HG02678 (cell line): Measurements from ENCODE around the gene RPP21.

Experiments used
- ATAC-seq: cut with Tn5 transposase; IDR thresholded peaks from one replicate; pipeline ENCODE4 v1.9.1; 2021; ENCODE audit warnings: mild to moderate bottlenecking, moderate library complexity; ENCODE audit not compliant: unreplicated experiment

The RPP21 gene

DNA sequence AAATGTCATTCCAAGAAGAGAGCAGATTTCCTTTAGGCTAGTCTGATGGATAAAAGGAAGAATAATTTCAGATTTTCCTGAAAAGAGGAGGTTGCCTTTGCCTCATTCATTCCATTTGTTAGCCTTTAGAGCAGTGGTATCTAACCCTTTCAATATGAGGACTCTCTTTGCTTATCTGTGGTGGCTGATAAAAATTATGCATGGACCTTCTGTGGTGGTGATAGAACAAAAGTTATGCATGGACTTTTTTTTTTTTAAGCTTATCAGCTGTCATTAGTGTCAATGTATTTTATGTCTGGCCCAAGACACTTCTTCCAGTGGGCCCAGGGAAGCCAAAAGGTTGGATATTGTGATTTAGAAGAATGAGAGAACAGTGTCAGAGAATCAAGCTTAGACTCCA, 16.6 kb upstream of the RPP21 start:
- ATAC-seq = no peak

DNA sequence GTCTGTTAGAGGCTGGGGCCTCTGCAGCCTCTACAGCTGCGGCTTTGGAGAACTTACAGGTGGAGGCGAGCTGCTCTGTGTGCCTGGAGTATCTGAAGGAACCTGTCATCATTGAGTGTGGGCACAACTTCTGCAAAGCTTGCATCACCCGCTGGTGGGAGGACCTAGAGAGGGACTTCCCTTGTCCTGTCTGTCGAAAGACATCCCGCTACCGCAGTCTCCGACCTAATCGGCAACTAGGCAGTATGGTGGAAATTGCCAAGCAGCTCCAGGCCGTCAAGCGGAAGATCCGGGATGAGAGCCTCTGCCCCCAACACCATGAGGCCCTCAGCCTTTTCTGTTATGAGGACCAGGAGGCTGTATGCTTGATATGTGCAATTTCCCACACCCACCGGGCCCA, 15.6 kb upstream of the RPP21 start:
- no peak for ATAC-seq

DNA sequence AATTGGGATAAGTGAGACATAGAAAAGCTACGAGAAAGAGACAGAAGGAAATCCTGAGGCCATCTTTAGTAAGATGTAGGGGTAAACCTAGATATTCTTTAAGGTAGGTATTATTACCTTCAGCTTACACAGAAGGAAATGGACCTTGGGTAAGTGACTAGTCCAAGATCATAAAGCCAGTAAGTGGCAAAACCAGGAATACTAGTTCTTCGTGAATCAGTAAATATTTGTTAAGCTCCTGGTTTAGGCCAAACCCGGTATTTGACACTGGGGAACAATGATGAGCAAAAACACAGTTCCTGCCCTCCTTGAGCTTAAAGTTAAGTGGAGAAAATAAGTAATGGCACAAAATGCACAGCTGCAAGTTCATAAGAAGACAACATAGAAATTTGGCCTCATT, 13.0 kb upstream of the RPP21 start:
- ATAC-seq = no peak

- no peak for ATAC-seq
Observed at GRCh38 chr6:30334075-30334783, 10.7 kb upstream of the RPP21 start.

DNA sequence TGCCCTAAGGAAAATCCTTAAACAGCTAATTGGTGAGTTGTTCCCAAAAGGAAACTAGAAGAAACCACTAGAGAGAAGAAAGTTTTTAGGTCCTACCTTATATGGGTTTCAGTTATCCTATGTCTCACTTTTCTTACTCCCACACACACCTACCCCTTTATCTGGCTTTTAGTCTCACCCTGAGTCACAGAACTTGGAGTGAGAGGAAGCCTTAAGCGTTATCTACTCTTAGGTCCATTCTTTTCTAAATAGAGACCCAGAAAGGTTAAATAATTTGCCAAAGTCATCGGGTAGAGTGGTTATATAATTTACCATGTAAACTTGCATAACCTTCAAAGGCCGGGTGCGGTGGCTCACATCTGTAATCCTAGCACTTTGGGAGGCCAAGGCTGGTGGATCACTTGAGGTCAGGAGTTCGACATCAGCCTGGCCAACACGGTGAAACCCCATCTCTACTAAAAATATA, 4.3 kb upstream of the RPP21 start:
- ATAC-seq = no peak

DNA sequence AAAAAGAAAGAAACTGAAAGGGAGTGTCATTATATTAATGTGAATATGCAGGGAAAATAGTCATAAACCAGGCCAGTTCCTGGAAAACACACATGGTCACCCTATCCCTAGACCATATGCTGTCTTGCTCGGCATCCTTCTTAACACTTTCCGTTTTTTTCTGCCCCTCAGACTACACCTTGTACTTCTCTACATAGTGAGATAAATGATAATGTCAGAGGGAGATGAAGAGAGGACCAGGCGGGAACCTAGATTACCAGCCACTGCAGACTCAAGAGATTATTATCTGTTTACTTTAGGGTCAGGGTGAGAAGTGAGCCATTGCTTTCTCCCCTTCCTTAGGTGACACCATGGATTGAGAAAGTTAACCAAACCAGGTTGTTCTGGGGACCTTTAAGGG, 3.7 kb upstream of the RPP21 start:
- ATAC-seq = no peak

GRCh38 chr6:30341728-30342127, 3.2 kb upstream of the RPP21 start:
- ATAC-seq = no peak

DNA sequence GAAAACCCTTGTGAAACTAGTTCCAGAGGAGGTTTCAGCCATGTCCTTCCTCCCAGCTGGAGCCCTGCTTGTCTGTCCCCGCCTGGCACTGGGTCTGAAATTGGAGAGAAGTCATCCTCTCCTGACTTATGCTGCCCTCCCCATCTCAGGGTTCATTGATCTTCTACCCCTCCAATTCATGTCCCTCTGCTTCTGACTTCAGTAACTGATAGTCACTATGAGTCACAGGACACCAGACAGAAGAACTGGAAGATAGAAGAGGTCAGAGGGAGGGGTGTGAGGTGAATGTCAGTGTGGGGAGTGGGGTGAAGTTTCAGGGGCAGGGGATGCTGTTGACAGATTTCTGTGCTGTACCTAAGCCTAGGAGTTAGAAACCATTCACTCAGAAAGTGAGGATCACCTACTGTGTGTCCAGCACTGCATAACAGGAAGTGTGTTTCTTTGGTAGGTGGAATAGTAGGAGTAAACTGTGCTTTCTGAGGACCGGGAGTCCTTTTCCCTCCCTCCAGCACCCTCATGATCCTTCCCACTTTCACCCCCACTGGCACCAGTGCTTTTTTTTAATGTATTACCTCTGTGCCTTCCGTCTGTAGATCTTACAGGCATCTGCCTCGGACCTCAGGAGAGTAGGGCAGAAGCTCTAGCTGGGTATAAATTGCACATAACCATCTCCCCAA, 627 bp upstream of the RPP21 start:
- ATAC-seq = no peak

- no peak for ATAC-seq
Observed at GRCh38 chr6:30345852-30346251, 896 bp downstream of the RPP21 start.

GRCh38 chr6:30348957-30349356, 4.0 kb downstream of the RPP21 start:
- ATAC-seq = no peak

GRCh38 chr6:30349421-30350177, 4.6 kb downstream of the RPP21 start:
- ATAC-seq = no peak

GRCh38 chr6:30350524-30350923, 5.6 kb downstream of the RPP21 start:
- no peak for ATAC-seq

DNA sequence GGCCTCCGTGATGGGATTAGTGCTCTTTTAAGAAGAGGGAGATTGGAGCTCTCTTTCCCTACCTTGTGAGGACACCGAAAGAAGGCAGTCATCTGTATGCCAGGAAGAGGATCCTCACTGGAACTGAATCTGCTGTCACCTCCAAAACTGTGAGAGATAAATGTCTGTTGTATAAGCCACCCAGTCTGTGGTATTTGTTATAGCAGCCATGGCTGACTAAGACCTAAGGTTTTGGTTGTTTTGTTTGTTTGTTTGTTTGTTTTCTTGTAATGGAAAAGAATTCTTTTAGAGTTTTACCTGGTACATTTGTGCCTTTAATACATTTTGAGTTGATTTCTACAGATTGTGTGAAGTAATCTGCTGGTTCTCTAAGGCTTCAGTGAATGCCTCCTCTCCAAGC, 7.6 kb downstream of the RPP21 start:
- ATAC-seq = no peak

- ATAC-seq = no peak
Observed at GRCh38 chr6:30355281-30355680, 10.3 kb downstream of the RPP21 start.

GRCh38 chr6:30356536-30356935, 11.6 kb downstream of the RPP21 start:
- no peak for ATAC-seq

DNA sequence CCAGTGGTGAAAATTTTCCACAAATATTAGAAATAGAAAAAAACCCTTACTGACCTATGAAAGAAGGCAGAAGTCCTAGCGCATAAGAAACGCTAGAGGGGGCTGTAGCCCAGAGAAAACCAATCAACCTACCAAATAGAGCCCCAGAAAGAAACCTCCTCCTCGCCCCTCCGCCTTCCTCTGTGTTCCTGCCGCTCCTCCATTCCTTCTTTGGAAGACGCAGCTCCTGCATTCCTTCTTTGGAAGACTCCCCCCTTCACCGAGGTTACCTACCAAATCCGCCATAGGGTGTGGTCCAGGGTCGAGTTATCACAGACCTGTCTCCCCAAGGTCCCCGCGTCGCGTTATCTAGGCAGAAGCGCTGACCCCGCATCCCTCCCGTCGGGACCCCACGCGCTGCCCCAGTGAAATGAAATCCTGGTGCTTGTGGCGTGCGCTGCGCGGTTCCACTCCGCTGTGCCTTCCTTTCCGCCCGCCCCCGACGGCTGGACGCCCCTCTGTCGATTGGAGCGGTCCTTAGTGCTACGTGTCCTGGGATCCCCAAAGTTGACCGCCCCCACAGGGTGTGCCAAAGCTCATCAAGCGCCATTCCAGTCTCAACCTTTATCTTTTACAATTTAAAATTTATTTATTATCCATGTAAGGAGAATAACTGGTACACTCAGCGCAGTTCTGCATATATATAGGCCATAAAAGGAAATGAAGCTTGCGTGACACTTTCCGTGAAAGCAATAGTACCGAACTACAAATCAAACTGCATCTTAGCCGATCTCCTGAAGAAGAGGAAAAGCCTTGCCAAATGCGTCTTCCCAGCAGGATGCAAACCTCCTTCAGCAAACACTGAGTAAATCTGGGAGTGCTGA, 13.0 kb downstream of the RPP21 start:
- no peak for ATAC-seq

DNA sequence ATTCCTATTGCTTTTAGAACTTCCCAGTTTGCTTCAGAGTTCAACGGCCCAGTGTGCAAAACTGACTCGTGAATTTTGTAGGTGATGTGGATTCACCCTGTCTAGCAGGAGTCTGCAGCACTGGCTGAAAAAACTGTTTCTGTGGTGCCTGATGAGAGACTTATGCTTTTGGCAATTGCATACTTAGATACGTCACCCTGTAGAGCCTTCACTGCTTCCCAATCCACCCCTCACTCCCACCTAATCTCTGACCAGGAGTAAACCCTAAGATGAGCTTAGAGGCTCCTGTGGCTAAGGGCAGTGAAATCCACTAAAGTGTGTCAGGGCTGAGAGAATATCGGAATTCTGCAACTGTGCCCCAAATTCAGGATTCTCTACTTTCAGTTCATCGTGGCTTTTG, 14.3 kb downstream of the RPP21 start:
- no peak for ATAC-seq

DNA sequence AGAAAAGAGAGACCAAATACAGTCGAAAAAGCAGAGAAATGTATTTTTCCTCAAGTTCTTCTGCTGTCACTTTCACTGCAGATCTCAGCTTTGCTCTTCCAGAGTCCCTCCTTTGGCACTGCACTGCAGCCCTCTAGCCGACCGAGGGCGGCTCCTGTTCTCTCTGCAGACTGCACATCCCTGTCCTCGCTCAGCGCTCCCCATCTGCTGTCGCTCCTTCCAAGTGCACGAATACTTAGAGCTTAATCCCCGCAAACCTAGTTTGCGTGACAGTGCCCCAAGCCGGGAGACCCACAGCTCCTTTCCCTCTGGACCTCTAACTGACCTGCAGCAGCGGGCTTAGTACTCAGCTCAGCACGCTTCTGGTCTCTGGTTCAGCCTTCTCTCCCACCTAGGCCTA, 15.2 kb downstream of the RPP21 start:
- ATAC-seq = no peak

DNA sequence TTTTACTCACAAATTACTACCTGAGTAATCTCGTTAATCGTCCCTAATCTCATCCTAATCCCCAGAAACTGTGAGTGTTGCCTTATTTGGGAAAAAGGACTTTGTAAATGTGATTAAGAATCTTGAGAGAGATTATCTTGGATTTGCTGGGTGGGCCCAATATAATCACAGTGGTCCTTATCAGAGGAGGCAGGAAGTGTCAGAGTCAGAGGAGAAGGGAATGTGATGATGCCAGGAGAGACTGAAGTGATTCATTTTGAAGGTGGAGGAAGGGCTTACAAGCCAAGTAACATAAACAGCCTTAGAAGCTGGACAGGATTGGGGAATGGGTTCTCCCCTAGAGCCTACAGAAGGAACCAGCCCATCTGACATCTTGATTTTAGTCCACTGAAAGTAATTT, 16.7 kb downstream of the RPP21 start:
- no peak for ATAC-seq

DNA sequence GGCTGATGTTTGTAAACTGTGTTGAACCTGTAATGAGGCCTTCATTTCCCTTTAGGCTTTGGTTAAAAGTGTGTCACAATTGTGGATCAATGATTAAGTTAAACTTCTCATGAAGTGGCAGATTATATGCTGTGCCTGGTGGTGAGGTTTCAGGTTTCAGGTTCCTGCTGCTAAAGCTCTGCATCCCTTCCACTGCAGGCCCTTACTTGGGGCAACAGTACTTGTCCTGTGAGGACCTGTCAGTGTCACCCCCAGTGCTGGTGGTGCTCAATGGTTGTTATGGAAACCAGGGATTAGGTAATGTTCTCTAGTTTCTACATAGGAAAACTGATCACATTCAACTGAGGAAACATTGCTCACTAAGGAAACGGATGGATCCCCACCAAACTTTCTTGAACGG, 18.5 kb downstream of the RPP21 start:
- ATAC-seq = no peak

GRCh38 chr6:30364591-30364990, 19.6 kb downstream of the RPP21 start:
- no peak for ATAC-seq
